GM21526 (cell line): ENCODE measurements around the gene CFL2.
"Not testable (repeated sequence)": the region's sequence is repeated elsewhere in the genome, so short reads cannot be mapped to it uniquely, and the experiment has no call there.

ENCODE experiments used
- ATAC-seq: cut with Tn5 transposase; IDR thresholded peaks from one replicate; pipeline ENCODE4 v1.9.1; 2021; ENCODE audit warnings: moderate library complexity; ENCODE audit not compliant: unreplicated experiment, low FRiP score

CFL2 gene

DNA sequence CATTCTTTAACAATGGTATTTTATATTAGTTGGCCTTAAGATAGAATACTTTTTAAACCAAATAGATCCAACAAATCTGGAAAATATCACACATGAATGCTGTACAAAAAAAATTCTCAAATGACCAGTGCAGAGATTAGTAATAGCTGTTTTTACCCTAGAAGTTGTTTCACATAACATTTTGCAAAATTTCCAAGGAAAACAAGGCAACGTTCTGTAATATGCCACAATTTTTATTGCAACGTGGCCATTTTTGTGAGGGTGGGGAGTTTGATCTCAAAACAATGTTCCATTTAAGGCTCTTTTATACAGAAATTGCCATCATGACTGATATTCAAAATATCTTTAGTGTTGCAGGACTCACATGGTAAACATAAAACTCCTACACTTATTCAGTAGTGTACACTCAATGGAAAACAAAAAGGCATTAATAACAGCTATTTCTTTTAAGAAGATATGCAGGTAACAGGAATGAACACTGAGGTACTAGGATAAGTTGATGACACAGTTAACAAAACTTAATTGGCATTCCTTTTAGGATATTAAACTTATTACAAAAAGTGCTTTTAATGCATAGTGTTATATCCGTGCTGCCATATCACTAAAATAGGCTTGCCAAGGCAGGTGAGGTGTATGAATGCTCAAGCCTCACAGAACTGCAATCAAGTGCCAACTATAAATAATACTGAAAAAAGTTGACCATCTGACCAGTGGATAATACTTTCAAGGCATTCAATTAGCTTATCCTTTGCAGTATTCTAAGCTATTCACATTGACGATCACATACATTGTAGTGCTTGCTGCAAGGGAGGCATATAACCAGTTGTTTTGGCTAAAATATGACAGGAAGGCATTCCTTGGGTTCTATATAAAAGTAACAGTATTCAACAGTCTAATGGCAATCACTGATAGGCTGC, 2.3 kb downstream of the CFL2 start:
- no peak for ATAC-seq

DNA sequence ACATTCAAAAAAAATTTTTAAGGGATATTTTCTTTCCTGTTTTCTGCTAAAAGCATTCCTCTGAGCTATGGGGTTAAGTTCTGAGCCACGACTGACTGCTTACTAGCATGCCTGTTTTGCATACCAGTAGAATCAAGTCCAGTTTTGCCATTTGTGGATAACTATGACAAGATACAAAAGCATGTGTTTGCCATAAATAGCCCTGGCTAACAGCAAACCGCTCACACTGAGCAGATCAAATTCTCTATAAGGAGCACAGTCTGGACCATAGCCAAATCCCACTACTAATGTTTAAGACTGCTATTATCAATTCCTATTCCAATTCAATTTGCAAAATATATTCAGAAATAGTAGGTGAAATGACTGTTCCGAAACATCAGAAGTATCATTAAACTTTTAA, 3.2 kb downstream of the CFL2 start:
- peak; percentile 62 for ATAC-seq

DNA sequence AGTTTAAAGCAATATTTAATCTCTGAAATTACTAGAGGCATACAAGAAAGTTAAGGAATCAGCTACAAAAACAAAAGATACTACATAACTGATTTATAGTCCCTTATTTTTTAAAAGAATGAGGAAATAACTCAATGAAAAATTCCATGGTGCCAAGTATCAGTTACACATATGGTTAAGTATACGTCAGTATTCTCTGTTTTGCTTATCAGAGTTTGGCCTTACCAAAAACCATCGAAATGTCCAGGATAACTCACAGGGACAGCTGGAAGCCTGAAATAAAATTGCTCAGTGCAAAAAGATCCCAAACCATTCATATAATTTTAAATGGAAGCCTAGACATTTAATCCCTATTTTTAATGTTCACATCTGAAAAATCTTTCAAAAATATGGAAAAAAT, 3.6 kb downstream of the CFL2 start:
- ATAC-seq, result no peak

DNA sequence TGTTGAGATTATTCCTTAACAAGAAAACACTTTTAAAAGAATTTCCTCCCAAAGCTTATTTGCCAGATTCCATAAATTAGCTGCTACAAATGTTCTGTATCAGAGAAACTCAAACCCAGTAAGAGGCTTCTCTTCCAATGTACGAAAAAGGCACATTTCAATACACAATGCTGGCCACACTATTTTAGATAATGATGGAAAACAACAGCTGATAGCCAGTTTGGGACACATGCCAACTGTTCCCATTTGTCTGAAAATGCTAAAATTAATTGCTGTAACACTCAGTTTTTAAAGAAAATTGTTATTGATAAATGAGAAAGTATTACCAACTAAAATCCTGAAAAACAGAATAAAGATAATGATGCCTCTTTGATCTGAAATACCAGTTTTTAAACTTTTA, 4.4 kb downstream of the CFL2 start:
- ATAC-seq, result no peak

DNA sequence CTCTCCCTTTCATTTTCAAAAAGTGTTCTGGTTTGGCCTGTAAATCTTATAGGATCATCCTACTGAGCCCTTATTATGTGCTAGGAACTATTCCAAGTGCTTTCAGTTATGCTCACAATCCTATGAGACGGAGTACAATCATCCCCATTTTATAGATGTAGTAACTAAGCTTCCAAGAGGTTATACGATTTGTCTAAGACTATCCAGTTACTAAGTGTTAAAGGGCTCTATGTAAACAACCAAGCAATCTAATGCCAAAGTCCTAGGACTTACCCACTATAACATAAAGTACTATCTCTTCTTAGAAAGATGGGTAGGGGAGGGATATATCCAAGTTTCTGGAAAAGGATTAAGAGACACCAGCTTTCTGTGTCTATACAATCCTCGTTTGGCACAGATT, 6.7 kb downstream of the CFL2 start:
- ATAC-seq, result no peak

DNA sequence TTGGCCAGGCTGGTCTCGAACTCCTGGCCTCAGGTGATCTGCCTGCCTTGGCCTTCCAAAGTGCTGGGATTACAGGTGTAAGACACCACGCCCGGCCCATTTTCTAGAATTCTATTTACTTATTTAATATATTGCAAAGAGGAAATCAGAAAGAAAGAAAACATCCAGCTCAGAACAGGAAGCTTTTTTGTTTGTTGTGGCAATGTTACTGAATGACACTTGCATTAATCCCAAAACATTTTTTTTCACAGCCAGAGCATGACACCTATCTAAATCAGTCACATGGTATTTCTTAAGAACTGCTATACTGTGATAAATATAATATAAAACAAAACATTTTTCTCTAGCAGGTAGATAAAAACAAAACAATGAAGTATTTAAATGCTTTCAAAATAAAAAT, 12.6 kb downstream of the CFL2 start:
- no peak for ATAC-seq

DNA sequence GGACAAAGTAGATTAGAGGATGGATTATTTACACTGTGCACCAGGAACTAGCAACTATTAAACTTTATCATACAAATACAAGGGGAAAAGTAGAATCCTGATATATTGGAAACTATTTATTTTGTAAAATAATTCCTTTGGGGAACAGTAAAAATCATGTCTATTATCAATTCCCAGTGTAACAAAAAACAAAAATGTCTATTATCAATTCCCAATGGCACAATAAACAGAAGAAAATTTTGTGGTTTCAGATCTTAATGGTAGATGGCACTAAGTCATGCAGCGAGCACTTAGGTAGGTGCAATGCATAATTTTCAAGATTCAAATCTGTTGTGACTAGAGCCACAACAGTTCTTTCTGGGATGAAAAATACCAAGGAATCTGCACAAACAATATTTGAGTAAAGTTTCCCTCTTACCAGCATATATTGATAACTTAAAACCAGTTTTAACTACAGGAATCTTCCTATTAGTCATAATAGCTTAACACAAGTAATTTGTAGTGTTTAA, 13.7 kb downstream of the CFL2 start:
- no peak for ATAC-seq

DNA sequence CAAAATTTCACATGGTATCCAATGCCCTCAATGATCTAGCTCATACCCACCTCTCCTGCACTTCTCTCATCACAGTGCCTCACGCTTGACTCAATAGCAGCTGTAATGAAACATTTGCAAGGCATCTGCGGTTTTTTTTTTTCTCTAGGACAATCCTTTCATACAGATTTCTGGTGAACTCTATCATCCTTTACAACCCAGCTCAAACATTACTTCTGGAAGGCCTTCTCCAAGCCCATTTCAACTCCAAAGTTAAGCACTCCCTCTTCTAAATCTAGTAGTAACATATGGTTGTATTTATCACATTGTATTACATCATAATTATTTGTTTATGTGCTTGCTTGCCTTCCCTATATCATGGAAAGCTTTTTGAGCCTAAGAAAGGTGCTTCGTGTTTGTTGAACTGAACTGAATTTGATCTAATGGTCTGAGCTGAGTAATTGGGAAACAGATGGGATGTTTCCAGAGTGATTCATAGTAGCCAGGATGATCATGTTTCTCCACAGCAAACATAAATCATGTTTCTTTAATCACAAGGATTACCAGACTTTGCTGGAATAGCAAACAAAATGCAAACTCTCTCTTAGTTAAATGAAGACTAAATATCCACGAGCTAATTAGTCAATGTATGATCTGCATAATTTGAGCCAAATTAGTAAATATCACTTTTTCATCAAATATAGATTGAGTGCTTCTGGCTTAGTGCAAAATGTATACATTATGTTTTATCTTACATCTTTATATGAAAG, 14.3 kb downstream of the CFL2 start:
- ATAC-seq, result no peak

DNA sequence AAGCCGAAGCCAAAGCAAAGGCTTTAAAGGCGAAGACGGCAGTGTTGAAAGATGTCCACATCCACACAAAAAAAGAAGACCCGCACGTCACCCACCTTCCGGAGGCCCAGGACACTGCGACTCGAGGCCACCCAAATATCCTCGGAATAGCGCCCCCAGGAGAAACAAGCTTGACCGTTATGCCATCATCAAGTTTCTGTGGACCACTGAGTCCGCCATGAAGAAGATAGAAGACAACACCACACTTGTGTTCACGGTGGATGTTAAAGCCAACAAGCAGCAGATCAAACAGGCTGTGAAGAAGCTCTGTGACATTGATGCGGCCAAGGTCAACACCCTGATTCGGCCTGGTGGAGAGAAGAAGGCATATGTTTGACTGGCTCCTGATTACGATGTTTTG, 20.2 kb downstream of the CFL2 start:
- ATAC-seq, result not testable (repeated sequence)

DNA sequence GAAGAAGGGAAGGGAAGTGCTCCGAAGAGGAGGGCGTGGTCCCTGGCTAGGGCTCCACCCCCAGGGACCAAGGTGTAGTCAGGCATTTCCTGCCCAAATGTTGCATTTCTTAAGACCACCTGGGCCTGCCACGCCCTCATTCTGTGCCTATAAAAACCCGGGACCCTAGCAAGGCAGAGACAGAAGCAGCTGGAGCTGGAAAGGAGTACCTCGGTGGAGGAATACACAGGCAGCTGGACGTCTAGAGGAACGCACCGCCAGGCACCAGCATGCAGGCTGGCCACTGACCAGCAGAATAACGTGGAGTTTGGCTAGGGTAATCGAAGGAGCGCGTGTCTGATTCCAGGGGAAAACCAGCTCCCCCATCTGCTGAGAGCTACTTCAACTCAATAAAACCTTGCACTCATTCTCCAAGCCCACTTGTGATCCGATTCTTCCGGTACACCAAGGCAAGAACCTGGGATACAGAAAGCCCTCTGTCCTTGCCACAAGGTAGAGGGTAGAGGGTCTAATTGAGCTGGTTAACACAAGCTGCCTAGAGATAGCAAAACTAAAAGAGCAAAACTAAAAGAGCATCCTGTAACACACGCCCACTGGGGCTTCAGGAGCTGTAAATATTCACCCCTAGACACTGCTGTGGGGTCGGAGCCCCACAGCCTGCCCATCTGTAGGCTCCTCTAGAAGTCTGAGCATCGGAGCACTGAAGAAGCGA, 21.0 kb downstream of the CFL2 start:
- no peak for ATAC-seq

DNA sequence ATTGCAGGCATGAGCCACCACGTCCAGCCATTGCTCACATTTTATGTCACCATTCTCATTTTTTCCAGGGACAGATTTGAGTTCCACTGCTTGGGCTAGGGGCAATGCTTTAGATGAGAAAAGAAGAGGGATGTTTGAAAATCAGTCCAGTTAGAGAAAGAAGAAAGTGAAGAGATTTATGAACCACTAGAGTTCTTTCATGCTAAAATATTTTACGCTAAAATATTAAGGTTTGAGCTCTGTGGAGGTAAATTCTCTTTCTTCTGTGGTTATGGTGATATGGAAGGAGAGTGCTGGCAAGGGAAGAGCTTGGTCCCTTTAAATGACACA, 21.5 kb downstream of the CFL2 start:
- ATAC-seq, result no peak

DNA sequence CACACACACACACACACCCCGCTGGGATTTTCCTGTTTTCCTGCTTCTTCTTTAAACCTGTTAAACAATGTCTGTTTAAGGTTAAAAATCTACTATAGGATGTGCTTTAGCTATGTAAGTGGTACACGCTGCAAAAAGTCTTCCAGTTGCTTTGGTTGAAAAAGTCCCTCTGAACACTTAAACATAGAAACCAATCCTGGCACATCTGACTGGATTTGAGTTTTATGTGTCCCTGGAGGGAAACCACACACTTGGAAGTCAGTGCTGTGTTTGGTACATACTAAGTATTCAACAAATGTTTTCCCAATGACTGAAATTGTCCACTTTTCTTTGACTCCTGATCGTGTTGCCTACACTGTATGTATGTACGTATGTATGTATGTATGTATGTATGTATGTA, 22.0 kb downstream of the CFL2 start:
- ATAC-seq, result no peak

DNA sequence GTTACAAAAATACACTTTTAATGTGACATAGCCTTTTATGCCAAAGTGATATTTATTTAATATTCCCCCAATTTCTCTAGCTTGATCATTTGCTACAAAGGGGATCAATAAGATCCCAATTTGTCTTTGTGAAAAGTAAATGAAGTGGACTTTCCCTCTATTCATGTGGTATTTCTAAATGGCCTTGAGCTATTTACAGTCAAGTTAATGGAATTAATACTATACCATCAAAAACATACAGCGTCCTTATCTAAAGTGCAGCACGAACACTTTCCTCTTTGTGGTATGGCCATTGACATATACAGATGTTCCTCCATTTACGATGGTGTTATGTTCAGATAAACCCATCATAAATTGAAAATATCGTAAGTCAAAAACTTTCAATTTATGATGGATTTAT, 23.2 kb downstream of the CFL2 start:
- no peak for ATAC-seq

DNA sequence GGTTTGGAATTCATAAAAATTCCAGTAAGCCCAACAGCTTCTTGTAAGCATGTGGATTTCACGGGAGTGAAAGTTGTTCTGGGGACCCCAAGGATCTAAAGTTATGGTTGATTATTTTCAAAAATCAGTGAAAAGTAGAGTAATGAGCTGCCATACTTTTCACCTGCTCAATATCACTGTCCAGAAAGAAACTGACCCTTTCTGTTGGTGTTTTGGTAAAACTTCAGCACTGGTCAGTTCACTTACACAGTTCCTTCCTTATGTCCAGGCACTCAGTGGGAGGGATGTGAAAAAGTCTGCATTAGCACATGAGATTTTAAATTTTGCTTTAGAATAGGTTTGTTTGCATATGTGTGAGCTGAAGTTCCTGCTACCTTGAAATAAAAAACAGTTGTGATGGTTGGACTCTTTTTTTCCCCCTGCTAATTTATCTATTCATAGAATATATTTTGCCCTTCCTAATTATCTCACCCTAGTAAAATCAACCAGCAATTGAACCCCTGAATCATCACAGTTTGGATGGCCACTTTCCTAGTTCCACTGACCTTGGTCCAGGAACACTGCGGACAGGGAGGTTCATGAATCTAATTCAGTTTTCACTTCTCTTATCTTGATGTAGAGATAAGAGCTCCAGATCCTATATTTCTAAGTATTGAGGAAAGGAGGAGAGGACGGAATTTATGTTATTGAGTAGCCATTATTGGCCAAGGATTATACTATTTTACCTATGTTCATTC, 25.8 kb downstream of the CFL2 start:
- no peak for ATAC-seq

DNA sequence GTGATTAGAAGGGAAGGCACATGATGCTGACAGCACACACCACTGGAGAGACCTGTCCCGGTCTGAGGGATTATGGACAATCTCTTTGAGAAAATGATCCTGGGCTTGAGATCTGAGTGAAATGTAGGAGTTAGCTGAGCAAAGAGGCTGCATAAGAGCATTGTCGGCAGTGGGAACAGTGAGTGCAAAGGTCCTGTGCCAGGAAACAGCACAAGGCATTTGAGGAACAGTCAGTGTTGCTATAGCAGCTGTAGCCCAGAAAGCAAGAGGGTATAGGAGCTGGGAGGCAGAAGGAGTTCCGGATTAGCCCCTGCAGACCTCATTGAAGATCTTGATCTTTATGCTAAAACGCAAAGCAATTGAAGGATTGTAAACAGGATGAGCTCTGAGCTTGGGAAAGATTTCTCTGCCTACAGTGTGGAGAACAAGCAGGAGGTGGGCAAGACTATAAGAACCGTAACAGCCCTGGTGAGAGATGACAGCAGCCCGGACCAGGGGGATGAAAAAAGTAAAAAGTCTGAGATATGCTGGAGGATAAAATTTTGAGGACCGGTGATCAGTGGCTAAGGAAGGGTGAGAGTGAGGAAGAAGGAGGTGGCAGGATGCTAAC, 28.5 kb downstream of the CFL2 start:
- no peak for ATAC-seq

DNA sequence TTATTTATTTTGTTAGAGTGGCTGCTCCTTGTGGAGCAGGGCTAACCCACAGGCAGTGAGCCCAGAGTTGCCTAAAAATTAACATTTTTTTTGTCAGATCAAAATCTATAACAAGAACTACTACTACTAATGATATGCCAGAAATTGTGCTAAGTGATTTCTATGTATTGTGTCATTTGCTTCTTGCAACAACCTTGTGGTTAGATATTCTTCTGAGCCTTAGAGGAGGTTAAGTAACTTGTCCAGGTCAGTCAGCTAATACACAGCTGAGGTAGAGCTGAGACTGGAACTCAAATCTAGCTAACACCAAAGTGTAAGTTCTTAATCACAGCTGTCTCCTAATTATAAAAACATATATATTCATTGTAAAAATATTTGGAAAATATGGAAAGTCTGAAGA, 29.8 kb downstream of the CFL2 start:
- ATAC-seq, result no peak

DNA sequence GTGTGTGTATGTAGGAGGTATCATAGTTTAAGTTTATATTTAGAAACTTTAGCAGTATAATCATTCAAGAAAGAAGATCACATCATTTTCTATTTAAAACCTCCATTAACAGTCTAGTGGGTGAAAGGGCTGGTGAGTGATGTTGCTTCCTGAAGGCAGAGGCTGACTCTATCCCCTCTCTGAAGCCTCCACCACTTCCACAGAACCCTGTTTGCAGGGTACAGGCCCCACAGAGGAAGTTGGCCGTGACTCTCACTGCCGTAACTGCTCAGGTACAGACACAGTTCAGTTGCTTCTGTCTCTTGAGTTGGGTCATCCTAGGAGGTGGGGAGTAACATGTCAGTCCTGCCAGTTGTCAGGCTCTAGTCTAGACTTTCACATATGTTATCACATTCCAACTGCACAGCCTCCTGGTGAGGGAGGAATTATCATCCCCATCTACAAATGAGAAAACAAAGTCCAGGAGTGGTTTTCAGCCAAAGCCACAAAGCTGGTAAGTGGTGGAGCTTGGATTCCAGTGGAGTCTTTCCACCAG, 31.5 kb downstream of the CFL2 start:
- no peak for ATAC-seq

DNA sequence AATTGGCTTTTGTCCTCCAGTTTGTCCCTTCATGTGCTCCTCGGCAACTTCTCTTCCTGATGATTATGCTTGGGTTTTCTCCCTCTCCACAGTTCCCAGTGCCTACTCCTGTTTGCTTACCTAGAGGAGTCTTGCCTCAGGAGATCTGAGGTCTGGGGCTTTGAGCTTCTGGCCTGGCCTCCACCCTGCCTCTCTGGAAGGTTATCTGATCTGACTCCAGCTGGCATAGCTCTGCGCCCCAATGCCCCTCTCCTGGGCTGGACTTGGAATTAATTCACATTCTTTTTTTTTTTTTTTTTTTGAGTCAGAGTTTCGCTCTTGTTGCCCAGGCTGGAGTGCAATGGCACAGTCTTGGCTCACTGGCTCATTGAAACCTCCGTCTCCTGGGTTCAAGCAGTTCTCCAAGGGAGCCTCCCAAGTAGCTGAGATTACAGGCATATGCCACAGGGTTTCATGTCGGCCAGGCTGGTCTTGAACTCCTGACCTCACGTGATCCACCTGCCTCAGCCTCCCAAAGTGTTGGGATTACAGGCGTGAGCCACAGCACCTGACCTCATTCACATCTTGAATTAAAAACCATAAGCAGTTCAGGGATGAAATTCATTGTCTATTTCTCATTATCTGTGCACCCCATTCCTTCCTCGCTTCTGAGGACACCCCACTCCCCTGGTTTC, 33.5 kb downstream of the CFL2 start:
- ATAC-seq, result no peak

DNA sequence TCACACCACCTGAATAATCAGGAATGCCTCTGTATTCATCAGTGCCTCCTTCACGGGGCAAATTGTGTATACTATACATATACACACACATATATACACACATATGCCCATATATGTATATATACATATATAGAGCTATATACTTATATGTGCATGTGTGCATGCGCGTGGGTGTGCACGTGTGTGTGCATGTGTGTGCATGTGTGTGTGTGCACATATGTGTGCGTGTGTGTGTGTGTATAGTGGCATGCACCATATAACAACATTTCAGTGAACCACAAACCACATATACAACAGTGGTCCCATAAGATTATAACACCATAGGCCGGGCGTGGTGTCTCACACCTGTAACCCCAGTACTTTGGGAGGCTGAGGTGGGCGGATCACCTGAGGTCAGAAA, 35.7 kb downstream of the CFL2 start:
- ATAC-seq, result no peak
